ENCODE measurements around the gene GZMM.
"Not testable (repeated sequence)": the region's sequence is repeated elsewhere in the genome, so short reads cannot be mapped to it uniquely, and the experiment has no call there.

GZMM gene

DNA sequence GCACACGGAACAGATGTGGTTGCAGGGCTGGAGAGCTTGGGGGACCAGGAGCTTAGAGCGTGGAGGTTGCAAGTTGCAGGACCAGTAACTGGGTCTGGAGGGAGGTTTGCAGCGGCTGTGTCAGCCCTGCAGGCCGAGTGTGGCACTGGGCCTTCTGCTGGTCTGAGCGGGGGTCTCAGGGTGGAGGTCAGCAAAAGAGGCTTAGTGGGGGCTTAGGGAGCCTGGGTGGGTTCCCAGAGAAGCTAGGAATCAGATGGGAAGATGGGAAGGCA, 40.1 kb downstream of the GZMM start:
- DNase-seq = no peak

GRCh38 chr19:584240-585001, 40.6 kb downstream of the GZMM start:
- no peak for DNase-seq

- not testable (repeated sequence) for DNase-seq
Observed at GRCh38 chr19:585146-585545, 41.3 kb downstream of the GZMM start.

- DNase-seq = no peak
Observed at GRCh38 chr19:585551-586110, 41.8 kb downstream of the GZMM start.

GRCh38 chr19:588093-588740, 44.4 kb downstream of the GZMM start:
- peak; percentile 73 for DNase-seq

DNA sequence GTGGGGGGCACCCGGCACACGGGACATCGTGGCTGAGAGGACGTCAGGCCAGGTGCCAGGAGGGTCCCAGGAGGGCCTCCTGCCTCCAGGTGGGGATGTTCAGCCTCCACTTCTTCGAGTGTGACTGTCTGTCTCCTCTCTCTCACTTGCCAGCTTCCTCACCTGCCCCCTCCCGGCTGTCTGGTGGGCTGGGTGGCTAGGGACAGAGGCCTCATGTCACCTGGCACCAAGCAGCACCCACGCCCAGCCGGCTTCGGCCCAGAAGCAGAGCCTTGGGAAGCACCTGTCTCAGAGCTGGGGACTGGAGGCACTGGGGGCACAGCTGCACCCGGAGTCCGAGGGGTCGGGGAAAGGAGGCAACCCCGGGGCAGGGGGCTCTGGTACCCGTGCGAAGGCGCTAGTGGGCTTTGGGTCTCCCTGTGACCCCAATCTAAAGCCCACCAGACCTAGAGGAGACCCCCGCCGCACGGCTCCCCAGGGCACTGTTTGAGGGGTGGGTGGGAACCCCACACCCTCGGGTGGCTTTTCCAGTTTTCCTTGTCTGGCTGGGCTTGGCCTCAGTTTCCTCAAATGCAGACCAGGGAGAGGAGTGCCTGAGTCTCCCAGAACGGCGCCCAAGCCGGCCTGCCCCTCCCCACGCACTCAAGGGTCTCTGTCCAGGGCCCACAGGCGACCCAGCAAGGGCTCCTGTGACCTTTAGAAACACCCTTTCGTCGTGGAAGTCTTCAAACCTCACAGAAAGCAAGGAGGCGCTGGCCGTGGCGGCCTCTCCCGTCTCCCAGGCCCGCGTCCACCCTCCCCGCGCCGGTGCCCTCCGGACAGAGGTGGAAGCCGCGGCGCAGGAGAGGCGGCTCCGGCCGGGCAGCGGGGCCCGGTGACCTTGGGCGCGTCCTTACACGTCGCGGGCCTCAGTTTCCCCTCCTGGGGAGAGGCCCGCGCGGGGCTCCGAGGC, 45.2 kb downstream of the GZMM start:
- peak; percentile 31 for DNase-seq

GRCh38 chr19:589693-590395, 46.0 kb downstream of the GZMM start, which contains the start of gene HCN2:
Gene HCN2 (plus strand): TSS chr19:589881. CDS start chr19:589946, 65 bp downstream.
- no peak for DNase-seq

DNA sequence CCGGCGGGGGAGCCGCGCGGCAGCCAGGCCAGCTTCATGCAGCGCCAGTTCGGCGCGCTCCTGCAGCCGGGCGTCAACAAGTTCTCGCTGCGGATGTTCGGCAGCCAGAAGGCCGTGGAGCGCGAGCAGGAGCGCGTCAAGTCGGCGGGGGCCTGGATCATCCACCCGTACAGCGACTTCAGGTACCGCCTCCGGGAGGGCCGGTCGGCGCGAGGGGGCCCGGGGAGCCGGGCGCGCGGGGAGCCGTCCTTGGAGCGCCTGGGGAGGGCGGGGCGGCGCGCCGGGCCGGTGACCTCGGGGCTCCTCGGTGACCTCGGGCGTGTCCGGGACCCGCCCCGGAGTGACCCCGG, 46.5 kb downstream of the GZMM start:
- DNase-seq = no peak

- DNase-seq = no peak
Observed at GRCh38 chr19:590750-591098, 46.9 kb downstream of the GZMM start.

GRCh38 chr19:591099-591958, 47.5 kb downstream of the GZMM start:
- no peak for DNase-seq

DNA sequence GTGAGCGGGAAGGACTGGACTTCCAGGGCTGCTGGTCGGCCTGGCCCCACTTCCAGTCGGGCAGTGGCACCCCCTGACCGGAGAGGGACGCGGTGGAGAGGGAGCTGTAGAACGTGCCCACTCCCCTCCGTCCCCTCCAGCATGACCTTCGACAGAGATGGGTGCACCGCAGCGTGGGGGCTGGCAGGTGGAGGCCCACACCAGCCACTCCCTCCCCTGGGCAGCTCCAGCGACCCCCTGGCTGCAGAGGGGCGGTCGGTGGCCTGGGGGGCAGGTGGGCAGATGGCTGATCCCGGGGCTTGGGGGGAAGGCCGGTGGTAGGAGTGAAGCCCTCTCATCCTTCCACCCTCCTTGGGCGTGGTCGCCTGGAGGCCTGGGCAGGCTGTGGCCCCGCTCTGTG, 48.2 kb downstream of the GZMM start:
- no peak for DNase-seq

DNA sequence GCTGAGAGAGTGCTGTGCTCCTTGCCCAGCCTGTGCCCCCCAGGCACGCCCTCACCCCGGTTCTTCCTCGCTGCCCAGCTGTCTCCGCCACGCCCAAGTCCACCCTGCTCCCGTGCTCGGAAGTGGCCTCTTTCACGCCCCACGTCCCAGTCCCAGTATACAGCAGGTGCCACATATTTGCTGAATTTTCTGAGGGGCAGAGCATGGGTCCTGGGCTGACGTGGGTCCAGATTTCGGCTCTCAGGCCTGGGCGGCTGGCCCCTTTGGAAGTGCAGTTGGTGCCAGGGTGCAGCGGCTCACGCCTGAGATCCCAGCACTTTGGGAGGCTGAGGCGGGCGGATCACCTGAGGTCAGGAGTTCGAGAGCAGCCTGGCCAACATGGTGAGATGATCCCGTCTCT, 49.2 kb downstream of the GZMM start:
- DNase-seq = no peak

DNA sequence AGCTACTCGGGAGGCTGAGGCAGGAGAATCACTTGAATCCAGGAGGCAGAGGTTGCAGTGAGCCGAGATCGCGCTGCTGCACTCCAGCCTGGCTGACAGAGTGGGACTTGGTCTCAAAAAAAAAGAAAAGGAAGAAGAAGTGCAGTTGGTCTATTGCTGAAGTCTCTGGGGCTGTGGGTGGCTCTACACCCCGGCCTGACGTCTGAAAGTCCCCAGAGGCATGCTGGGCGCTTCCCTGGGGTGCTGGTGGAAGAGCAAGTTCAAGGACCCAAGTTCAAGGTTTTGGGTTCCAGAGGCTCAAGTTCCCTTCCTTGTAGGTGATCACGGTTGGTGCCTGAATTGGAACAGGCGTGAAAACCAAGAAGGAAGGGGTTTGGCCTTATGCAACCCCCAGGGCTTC, 49.7 kb downstream of the GZMM start:
- DNase-seq = no peak

DNA sequence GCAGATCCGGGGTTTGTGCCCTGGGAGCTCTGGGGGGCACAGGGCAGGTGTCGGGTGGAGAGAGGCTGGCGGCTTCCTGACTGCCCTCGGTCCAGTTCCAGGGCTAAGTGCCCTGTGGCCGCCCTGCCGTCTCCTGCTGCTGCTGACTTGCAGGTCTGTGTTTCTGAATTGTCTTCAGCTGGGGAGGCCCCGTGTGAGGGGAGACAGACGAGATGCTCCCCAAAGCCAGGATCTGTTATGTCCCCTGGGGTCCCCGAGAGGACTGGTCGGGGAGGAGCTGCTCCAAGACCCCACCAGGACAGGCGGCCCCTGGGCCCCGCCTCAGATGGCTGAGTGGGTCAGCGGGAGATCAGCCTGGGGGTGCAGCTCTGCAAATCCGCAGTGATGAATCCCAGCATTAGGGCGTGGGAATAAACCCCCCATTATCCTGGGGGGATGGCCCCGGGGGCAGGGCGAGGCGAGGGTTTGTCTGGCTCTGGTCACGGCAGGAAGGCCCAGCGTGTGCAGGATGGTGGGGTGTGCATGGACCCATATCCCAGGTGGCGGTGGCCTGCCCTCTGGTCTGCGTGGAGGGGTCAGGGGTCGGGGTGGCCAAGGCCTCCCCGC, 50.5 kb downstream of the GZMM start:
- no peak for DNase-seq

DNA sequence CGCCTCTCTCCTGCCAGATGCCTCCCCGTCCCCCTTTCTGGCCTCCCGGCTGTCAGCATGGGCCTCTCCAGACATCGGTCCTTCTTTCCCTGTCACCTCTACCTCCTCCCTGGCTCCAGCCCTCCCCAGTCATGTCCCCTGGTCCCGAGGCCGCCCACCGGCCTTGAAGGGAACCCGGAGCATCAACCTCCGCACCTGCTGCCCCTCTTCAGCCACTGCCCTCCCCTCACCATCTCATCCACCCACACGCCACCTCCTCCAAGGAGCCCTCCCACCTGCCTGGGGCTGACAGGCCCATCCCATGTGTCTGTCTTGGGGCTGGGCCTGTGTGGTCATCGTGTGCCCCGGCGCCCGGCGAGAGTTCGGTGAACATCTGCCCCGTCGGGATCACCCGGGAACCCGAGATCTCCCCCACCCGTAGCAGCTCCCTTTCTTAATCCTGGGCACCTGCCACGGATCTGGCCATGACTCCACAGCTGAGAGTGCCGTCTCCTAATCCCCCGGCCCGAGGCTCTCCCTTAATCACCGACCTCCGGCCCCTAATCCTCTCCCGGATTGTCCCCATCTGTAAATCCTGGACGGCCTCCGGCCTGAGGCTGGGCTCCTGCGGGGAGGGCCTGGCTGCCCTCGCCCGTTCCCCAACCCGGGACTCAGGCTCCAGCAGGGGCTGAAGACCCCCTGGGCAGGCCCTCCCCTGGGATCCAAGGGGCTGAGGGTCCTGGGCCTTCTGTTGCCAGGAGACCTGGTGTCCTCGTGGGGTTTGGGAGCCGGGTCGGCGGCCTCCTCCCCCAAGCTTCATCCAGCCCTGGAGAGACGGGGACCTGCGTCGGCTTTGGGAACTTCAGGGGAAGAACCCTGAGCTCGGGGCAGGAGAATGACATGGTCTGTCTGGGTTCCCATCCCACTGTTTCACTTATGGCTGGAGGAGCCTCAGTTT, 51.7 kb downstream of the GZMM start:
- no peak for DNase-seq

- DNase-seq = no peak
Observed at GRCh38 chr19:596263-596655, 52.4 kb downstream of the GZMM start.

DNA sequence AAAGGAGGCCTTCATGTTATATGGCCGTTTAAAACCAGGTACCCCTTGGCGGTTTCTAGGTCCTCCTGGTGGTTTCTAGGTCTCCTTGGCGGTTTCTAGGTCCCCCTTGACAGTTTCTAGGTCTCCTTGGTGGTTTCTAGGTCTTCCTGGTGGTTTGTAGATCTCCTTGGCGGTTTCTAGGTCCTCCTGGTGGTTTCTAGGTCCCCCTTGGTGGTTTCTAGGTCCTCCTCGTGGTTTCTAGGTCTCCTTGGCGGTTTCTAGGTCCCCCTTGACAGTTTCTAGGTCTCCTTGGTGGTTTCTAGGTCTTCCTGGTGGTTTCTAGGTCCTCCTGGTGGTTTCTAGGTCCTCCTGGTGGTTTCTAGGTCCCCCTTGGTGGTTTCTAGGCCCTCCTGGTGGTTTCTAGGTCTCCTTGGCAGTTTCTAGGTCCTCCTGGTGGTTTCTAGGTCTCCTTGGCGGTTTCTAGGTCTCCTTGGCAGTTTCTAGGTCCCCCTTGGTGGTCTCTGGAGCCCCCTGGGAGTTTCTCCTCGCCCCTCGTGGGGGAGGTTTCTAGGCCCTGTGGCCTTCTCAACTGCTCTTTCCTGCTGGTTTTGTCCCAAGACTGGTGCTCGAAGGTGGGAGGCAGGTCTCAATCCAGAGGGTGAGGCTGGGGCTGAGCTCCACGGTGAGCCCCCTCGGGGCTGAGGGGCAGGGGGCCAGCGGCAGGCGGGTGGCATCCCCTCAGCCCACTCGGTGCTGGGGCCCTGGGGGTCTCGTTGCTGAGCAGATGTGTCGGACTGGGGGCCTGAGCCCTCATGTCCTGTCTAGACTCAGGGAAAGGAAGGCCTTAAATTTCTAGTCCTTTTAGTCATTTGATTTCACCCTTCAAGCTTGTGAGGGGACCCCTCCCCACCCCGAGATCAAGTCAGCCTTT, 53.8 kb downstream of the GZMM start:
- DNase-seq = no peak
